Brain microvascular endothelial cell (primary cell): ENCODE data around the gene ZNF554.

ENCODE experiments used
- DNase-seq: peaks from one replicate; pipeline ENCODE4 v3.0.0-alpha.2; 2020
- H3K27ac ChIP-seq: fragments of 250-450 bp; sonication (Bioruptor Pico); 2 replicates; pipeline ENCODE4 v1.5.1; 2020; ENCODE audit warnings: mild to moderate bottlenecking, moderate library complexity
- H3K27me3 ChIP-seq: fragments of 250-450 bp; sonication (Bioruptor Pico); replicated peaks from 2 replicates; pipeline ENCODE4 v1.5.1; 2020; ENCODE audit warnings: mild to moderate bottlenecking
- H3K36me3 ChIP-seq: fragments of 250-450 bp; sonication (Bioruptor Pico); replicated peaks from 2 replicates; pipeline ENCODE4 v1.5.1; 2020; ENCODE audit warnings: mild to moderate bottlenecking
- H3K4me3 ChIP-seq: 2 replicates; pipeline ENCODE4 v1.5.1; 2011; ENCODE audit warnings: low read depth, mild to moderate bottlenecking, control low read depth, low read length, moderate library complexity
- in situ Hi-C: cut with HindIII; loops from 2 replicates; pipeline ENCODE4 v1.10.0; 2017; ENCODE audit warnings: low sequenced_read_pairs, low pct_ligation_motif_present
- TF ChIP-seq, protein P1 (sequence below): IDR thresholded peaks from 2 replicates; pipeline ENCODE4 v1.5.1; 2011; ENCODE audit warnings: low read depth, mild to moderate bottlenecking, moderate library complexity, low read length, control low read depth, inconsistent platforms; ENCODE audit errors: missing control alignments

The ZNF554 gene

DNA sequence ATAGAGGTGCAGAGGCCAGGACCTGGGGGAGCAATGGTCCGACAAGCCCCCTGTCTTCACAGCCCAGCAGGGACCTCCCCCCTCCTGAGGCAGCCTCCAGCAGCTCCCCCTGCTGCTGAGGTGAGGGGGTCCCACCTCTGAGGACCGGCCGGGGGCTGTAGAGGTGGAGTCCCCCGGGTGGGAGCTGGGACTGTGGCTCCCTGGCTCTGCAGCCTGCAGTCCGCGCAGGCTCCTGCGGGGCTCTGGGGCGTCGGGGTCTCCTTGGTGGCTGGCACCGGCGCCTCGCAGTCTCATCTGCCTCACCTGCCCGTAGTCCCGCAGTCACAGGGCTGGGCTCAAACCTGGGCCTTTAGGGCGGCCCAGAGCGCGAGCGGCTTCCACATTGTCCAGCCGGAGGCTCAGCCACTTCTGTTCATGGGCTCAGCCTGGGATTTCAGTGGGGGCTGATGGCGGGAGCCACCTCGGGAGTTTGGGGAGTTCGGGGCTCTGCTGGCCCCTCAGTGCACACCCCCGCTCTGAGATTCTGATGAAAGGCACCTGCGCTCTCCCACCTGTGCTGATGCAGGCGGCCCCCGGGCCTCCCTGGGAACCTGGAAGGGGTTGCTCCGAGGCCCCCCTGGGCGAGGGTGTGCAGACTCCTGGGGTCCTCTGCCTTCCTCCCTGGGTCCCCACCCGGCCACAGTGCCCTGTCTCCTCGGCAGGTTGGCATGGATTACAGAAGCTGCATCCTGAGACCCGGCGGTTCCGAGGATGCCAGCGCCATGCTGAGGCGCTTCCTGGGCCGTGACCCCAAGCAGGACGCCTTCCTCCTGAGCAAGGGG lies 7.0 kb upstream of the ZNF554 start:
- Histone ChIP-seq H3K27ac (no peak overlapping the region), H3K27me3 (no peaks in the 10 kb centered on the region), H3K36me3 (peaks cover 36% of the 10 kb centered on the region), H3K4me3 (no peak overlapping the region)
- in situ Hi-C loops: no loop called here
- TF ChIP-seq, protein P1, sequence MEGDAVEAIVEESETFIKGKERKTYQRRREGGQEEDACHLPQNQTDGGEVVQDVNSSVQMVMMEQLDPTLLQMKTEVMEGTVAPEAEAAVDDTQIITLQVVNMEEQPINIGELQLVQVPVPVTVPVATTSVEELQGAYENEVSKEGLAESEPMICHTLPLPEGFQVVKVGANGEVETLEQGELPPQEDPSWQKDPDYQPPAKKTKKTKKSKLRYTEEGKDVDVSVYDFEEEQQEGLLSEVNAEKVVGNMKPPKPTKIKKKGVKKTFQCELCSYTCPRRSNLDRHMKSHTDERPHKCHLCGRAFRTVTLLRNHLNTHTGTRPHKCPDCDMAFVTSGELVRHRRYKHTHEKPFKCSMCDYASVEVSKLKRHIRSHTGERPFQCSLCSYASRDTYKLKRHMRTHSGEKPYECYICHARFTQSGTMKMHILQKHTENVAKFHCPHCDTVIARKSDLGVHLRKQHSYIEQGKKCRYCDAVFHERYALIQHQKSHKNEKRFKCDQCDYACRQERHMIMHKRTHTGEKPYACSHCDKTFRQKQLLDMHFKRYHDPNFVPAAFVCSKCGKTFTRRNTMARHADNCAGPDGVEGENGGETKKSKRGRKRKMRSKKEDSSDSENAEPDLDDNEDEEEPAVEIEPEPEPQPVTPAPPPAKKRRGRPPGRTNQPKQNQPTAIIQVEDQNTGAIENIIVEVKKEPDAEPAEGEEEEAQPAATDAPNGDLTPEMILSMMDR: no peak
- no peak for DNase-seq

- Histone ChIP-seq H3K27me3 (no peaks in the 10 kb centered on the region), H3K36me3 (peaks cover 31% of the 10 kb centered on the region), H3K27ac (no peak overlapping the region), H3K4me3 (no peak overlapping the region)
- TF ChIP-seq, protein P1: no peak
- in situ Hi-C loops: no loop called here
- no peak for DNase-seq
These were observed 6.2 kb upstream of the ZNF554 start for GRCh38 chr19:2813235-2814160.

DNA sequence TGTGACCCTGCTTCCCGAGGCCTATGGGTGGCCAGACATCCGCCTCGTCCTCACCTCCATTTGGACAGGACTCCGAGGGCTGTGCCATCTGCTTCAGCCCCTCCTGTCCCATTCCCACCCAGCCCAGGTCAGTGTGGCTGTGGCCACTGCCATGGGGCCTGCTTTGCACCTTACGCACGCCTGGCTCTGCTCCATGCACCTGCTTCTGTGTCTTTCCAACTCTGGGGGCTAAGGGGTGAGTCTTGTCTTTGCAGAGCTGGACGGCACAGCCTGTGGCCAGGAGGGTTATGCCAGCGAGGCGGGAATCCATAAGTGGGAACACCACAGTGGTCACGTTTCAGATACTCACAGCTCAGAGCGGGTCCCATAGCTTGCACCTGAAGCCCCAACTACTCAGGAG lies 5.2 kb upstream of the ZNF554 start:
- DNase-seq: no peak
- Histone ChIP-seq H3K27ac (no peak overlapping the region), H3K4me3 (no peak overlapping the region), H3K36me3 (peaks cover 21% of the 10 kb centered on the region), H3K27me3 (no peaks in the 10 kb centered on the region)
- in situ Hi-C loops: no loop called here
- TF ChIP-seq, protein P1: no peak

DNA sequence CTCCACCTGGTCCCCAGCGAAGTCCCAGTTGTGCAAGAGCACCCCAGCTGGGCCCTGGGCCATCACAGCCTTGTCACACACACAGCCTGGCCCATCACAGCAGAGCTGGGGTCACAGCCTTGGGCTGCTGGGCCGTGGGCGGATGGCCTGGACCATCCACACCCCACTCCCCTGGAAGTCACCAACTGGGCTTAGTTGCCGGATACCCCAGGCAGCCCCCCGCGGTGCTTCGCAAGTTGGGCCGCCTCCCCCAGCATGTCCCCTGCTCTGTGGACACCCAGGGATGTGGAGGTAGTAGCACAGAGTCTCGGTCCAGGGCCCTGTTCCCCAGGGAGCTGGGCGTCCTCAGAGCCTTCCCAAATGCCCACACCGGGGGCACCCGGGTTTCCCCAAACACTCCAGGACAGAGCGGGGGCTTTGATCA lies 4.5 kb upstream of the ZNF554 start:
- no peak overlapping the region for H3K4me3 ChIP-seq
- H3K36me3 ChIP-seq: peaks cover 15% of the 10 kb centered on the region
- no peaks in the 10 kb centered on the region for H3K27me3 ChIP-seq
- TF ChIP-seq, protein P1: no peak
- DNase-seq: no peak
- in situ Hi-C loops: no loop called here
- H3K27ac ChIP-seq: no peak overlapping the region

- in situ Hi-C loops: no loop called here
These were observed 3.7 kb upstream of the ZNF554 start for GRCh38 chr19:2815923-2816322.

More at GRCh38 chr19:2815923-2816322, 3.7 kb upstream of the ZNF554 start:
- Histone ChIP-seq H3K36me3 (peaks cover 11% of the 10 kb centered on the region), H3K27me3 (no peaks in the 10 kb centered on the region), H3K4me3 (no peak overlapping the region), H3K27ac (no peak overlapping the region)
- no peak for DNase-seq
- TF ChIP-seq, protein P1: no peak
